ENCODE data around the gene DAPK1.

- no peak for TF ChIP-seq POLR2A (IDR thresholded peaks at IDR 0.05)
- TF ChIP-seq CTCF (IDR thresholded peaks at IDR 0.05), result no peak
Observed at GRCh38 chr9:87537625-87538024, 40.0 kb downstream of the DAPK1 start.

Data from adrenal gland (tissue), 5 donors.